GM18526 (cell line): Measurements from ENCODE around the gene AUTS2.

ENCODE experiments used
- POLR2A ChIP-seq: IDR thresholded peaks from 3 replicates; pipeline ENCODE4 v1.6.1; 2011; ENCODE audit not compliant: insufficient read length; ENCODE audit errors: extremely low read depth

Gene AUTS2

GRCh38 chr7:69906283-69906995 lies 308.2 kb downstream of the AUTS2 start:
- no peak for TF ChIP-seq POLR2A

DNA sequence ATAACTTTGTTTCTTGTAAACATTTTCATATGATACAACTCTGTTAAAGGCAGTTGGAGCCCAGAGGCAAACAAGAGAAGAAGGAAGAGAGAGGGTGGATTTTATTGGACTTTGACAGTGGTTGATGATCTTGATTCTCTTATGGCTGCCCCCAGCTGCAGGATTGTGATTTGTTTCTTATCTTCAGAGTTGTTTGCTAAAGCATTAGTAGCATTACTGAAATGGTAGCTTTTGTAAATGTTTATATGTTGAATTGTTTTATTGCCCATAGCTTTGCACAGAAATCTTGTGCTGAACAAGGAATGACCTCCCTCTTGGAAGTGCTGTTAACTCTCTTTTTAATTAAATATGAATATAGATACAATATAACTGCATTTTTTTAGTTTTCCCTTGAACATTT lies 309.4 kb downstream of the AUTS2 start:
- no peak for TF ChIP-seq POLR2A

DNA sequence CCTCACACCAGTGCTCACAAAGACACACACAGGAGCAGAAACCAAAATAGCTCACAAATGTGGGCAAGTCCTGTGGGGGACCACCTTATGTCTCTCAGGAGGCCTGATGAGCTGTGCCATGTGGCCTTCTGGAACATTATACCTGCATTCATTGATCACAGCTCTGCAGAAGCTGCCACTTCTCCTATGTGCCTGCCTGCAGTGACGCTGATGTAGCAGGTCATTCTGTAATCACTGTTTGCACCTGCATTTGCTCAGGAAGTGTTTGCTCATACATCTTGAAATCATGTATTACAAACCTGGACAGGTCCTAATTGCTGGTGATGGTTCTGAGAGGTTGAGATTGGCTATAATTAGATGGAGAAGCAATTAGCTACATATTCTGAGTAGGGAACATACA lies 310.2 kb downstream of the AUTS2 start:
- TF ChIP-seq POLR2A, result no peak

GRCh38 chr7:69910150-69910549 lies 311.9 kb downstream of the AUTS2 start:
- no peak for TF ChIP-seq POLR2A

DNA sequence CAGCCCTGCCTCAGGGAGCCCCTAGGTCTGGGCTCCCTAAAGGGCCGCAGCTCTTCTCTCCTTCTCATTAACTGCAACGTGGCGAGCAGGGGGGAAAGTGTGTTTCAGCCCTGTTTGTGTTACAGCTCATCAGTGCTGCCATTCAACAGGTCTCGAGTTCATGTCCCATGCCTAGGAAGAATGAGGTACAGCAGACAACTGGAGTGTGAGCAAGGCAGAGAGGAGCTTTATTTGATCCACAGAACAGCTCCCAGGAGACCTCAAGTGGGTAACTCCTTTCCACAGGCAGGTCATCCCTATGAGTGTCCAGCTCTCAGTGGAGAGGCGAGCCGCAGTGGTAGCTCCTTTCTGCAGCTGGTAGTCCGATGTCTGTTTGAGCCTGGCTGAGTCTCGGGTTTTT lies 313.1 kb downstream of the AUTS2 start:
- TF ChIP-seq POLR2A, result no peak

- no peak for TF ChIP-seq POLR2A
These were observed 313.9 kb downstream of the AUTS2 start for GRCh38 chr7:69912141-69912540.

DNA sequence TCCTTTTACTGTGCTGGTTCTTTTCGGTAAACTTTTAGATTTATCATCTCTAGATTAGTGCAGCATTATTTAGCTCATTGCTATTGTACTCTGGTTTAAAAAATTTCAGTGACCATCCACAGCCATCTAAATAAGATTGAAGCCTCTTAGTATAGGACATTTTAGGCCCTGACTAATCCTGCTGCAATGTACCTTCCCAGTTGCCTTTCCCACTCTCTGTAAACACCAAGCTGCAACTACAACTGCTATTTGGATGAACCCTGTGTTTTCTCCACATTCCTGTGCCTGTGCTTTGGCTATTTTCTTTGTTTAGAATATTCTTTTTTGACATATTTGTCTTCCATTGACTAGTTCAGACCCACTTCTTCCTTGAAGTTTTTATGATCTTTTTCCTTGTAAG lies 314.6 kb downstream of the AUTS2 start:
- TF ChIP-seq POLR2A, result no peak

DNA sequence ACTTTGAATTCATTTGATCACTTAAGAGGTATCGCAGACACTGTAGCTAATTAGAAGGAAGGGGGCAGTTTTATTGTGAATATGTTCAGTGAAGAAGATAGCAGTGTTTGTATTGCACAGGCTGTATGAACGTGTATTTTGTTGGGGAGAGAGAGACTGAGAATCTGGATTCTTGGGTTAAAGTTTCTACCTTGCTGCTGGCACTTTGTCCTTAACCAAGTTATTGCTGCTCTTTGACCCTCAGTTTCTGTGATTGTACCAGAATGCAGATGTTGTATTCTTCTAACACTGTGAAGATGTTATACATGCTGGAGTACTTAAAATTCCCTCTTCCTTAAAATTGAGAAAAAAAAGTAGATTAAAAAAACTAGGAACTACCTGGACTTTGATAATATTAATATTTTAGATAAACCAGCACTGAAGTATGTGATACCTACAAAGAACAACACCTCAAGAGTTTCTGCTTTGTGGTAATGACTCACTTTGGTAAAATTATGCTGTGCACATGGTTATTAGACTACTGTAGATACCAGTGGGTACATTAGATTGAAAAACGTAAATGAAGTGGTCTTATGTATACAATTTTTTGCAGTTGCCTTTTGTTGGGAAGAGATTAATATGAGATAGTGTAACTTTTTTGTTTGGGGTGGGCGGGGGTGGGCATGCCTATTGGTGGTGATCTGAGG lies 321.3 kb downstream of the AUTS2 start:
- TF ChIP-seq POLR2A, result no peak

GRCh38 chr7:69920797-69921196 lies 322.5 kb downstream of the AUTS2 start:
- TF ChIP-seq POLR2A, result no peak

DNA sequence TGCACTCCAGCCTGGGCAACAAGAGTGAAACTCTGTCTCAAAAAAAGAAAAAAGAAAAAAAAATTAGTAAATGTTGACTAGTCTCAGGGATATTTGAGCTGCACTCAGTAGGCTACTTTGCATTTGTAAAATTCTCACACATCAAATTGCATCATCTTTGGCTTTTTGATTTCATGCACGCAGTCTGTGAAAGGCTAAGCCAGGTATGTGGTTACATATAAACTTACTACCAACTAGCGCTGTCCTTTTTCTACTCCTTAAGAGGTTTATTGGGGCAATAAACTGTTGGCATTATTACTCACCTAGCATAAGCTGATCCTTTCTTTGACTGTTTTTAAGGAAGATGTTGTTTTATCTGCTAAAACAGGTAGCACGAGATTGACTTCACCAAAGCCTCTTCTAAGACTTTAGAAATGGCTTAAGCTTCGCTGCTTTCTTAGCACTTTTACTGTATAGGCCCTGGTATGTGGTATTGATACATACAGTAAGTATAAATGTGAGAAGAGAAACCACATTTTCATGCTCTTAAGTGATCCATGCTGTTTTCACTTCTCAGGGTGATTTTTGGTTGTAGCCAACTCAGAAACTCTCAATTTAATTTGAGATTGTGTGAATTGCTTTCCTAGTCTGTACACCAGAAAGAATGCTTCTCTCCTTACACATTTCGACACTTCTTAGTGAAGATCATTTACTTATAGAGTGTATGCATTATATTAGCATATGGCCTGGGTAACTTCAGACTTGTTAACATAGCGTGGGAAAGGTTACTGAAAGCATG lies 323.9 kb downstream of the AUTS2 start:
- TF ChIP-seq POLR2A, result no peak

DNA sequence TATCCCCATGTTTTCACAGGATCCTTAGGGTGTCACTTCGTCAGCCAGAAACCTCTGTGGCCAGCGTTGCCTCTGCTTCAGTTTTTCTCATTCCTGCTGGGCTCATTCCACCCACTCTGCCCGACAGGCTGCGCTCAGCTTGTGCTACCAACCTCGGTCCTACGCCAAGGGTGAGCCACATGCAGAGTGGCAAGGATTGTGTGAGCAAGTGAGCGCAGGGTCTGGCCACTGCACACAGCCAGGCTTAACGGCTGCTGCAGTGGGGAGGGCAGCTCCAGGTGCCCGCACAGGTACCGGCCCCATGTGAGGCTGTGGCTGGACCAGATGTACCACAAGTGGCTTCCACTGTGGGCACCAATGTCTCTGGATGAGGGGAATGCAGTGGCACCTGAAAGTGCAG lies 329.2 kb downstream of the AUTS2 start:
- no peak for TF ChIP-seq POLR2A

DNA sequence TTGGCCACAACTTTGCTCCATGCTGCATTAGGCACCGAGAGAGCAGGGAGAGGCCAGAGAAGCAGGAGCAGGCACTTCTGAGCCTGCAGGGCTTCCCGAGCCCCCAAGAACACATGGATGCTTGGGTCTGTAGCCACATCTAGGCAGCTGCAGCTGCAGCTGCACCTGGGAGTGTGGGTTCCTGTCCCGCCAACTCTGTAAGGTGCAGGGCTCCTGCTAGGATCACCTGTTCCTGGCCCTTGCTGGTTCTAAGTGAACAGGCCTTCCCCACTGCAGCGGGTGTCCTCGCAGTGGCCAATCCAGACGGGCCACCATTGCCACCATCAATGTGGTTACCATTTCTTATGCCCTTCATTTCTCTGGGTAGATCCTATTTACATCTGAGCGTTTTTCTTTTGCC lies 330.3 kb downstream of the AUTS2 start:
- no peak for TF ChIP-seq POLR2A

DNA sequence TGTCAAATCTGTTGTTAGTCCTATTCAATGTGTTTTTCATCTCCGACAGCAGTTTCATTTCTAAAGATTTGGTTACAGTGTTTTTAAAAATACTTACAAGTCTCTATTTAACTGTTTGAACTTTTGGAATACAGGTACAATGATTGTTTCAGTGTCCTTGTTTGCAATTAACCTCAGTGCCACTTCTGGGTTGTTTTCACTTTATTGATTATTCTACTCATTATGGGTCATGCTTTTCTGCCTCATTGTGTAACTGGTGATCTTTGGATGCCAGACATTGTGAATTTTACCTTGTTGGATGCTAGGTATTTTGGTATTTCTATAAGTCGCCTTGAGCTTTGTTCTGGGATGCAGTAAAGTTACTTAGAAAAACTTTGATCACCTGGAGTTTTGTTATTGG lies 331.3 kb downstream of the AUTS2 start:
- TF ChIP-seq POLR2A, result no peak

- TF ChIP-seq POLR2A, result no peak
These were observed 333.9 kb downstream of the AUTS2 start for GRCh38 chr7:69932034-69932628.

GRCh38 chr7:69934144-69934903 lies 336.0 kb downstream of the AUTS2 start:
- TF ChIP-seq POLR2A, result no peak
